Coronary artery (tissue), 2 donors: ENCODE data around the gene APLP1.

ENCODE experiments used
- DNase-seq: peaks from one replicate; pipeline ENCODE4 v3.0.0-alpha.2; 2017; ENCODE audit warnings: low spot score
- H3K27ac ChIP-seq, 2 donors: fragments of 200-600 bp; sonication (generic); one replicate each; pipeline ENCODE4 v1.5.1; 2016 to 2019
- H3K4me3 ChIP-seq: fragments of 200-600 bp; sonication (generic); 2 replicates; pipeline ENCODE4 v1.5.1; 2016; ENCODE audit warnings: mild to moderate bottlenecking, moderate library complexity
- CTCF ChIP-seq: fragments of 200-600 bp; sonication (generic); IDR thresholded peaks from one replicate; pipeline ENCODE4 v1.5.1; 2019; ENCODE audit warnings: antibody characterized with exemption

The APLP1 gene

GRCh38 chr19:35915443-35915842, 47.1 kb downstream of the APLP1 start:
- Histone ChIP-seq H3K4me3 (no peak overlapping the region), H3K27ac (no peak overlapping the region)
- DNase-seq: no peak
- TF ChIP-seq CTCF: no peak

- TF ChIP-seq CTCF: no peak
- no peak overlapping the region for H3K27ac ChIP-seq
- no peak for DNase-seq
- H3K4me3 ChIP-seq: no peak overlapping the region
Measured at GRCh38 chr19:35919306-35919705, 50.9 kb downstream of the APLP1 start.

GRCh38 chr19:35921012-35921411, 52.6 kb downstream of the APLP1 start:
- TF ChIP-seq CTCF: no peak
- DNase-seq: no peak
- H3K27ac ChIP-seq: no peak overlapping the region
- no peak overlapping the region for H3K4me3 ChIP-seq

- TF ChIP-seq CTCF: no peak
- Histone ChIP-seq H3K27ac (no peak overlapping the region), H3K4me3 (no peak overlapping the region)
- DNase-seq: no peak
Measured at GRCh38 chr19:35925501-35925900, 57.1 kb downstream of the APLP1 start.

GRCh38 chr19:35928507-35928906, 60.1 kb downstream of the APLP1 start:
- Histone ChIP-seq H3K27ac (no peak overlapping the region), H3K4me3 (no peak overlapping the region)
- DNase-seq: no peak
- no peak for TF ChIP-seq CTCF
